Cardiac muscle cell (in vitro differentiated cells and primary cell): ENCODE results near the gene UCHL1. TPM values are rescaled to one million over a fixed set of nuclear protein-coding genes. Genes with fewer than 3 reads are reported as not detected.

ENCODE experiments used
- DNase-seq, 2 donors: peaks; one replicate each; pipeline versions ENCODE4 v3.0.0 to v3.0.0-alpha.2; 2010 to 2017; ENCODE audit warnings: low read depth in 1 of 2, low spot score in 1 of 2
- H3K27ac ChIP-seq: fragments of 200-600 bp; sonication (generic); 2 replicates; pipeline ENCODE4 v1.5.1; 2016
- H3K27me3 ChIP-seq: fragments of 200-600 bp; sonication (generic); 2 replicates; pipeline ENCODE4 v1.6.0; 2016; ENCODE audit warnings: control low read depth
- H3K36me3 ChIP-seq: fragments of 200-600 bp; sonication (generic); 2 replicates; pipeline ENCODE4 v1.5.1; 2016; ENCODE audit warnings: control low read depth
- H3K4me1 ChIP-seq: fragments of 200-600 bp; sonication (generic); 2 replicates; pipeline ENCODE4 v1.8.1; 2017; ENCODE audit warnings: low read depth, mild to moderate bottlenecking, mixed run types
- H3K4me3 ChIP-seq: fragments of 200-600 bp; sonication (generic); 2 replicates; pipeline ENCODE4 v1.5.1; 2016; ENCODE audit warnings: mild to moderate bottlenecking
- H3K9me3 ChIP-seq: fragments of 200-600 bp; sonication (generic); 2 replicates; pipeline ENCODE4 v1.5.1; 2017; ENCODE audit warnings: low read depth, mild to moderate bottlenecking, control low read depth
- polyA plus RNA-seq: library from polyadenylated mRNA; unstranded; fragments of >200 nt; fragmentation: Nextera tagmentation; extraction: Ambion mirVana; gene quantifications from 2 replicates; pipeline ENCODE4 v1.2.1, GENCODE V29; 2016
- total RNA-seq: library from RNA; depleted of rRNA; stranded (reverse); fragments of >200 nt; gene quantifications from 2 replicates; pipeline ENCODE4 v1.2.3, GENCODE V29; 2016
- TF ChIP-seq, protein P1 (sequence below): IDR thresholded peaks from 2 replicates; pipeline ENCODE4 v1.5.1; 2012; ENCODE audit warnings: low read depth, mild to moderate bottlenecking, low read length

The UCHL1 gene
- total and polyA plus RNA-seq, 2 experiments from 2014 or later: 36.3 to 60.3 TPM

DNA sequence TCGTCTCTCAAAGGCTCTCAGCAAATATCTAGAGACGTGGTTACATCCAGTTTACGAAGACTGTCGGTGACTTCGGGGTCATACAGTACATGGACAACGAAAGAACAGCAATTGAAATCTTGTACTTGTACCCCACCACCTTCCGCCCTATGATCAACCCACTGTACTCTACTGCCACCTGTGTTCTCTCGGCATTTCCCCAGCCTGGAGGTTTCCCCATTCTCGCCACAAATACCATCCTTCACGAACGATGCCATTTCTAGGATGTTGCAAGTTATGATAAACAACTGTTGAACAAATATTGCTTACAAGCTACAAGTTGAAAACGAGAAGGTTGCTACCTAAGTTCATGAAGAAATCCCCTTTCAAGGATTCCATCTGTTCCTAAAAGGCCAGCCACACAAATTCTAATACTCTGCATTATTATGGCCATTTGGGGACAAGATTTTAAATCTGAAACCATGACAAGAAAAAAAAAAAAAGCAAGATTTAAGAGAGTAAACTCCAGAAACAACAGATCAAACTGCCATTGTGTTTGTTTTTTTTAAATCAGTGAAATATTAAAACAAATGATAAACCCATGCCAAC lies 44.0 kb upstream of the UCHL1 start:
- Histone ChIP-seq H3K27ac (no peak overlapping the region), H3K27me3 (peaks cover 12% of the 10 kb centered on the region), H3K4me1 (peaks cover 4% of the 10 kb centered on the region), H3K36me3 (no peaks in the 10 kb centered on the region), H3K4me3 (peak overlapping the region; percentile 79), H3K9me3 (no peaks in the 10 kb centered on the region)
- DNase-seq: peak; percentile 23 to 85
- TF ChIP-seq, protein P1, sequence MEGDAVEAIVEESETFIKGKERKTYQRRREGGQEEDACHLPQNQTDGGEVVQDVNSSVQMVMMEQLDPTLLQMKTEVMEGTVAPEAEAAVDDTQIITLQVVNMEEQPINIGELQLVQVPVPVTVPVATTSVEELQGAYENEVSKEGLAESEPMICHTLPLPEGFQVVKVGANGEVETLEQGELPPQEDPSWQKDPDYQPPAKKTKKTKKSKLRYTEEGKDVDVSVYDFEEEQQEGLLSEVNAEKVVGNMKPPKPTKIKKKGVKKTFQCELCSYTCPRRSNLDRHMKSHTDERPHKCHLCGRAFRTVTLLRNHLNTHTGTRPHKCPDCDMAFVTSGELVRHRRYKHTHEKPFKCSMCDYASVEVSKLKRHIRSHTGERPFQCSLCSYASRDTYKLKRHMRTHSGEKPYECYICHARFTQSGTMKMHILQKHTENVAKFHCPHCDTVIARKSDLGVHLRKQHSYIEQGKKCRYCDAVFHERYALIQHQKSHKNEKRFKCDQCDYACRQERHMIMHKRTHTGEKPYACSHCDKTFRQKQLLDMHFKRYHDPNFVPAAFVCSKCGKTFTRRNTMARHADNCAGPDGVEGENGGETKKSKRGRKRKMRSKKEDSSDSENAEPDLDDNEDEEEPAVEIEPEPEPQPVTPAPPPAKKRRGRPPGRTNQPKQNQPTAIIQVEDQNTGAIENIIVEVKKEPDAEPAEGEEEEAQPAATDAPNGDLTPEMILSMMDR: peak; percentile 73

DNA sequence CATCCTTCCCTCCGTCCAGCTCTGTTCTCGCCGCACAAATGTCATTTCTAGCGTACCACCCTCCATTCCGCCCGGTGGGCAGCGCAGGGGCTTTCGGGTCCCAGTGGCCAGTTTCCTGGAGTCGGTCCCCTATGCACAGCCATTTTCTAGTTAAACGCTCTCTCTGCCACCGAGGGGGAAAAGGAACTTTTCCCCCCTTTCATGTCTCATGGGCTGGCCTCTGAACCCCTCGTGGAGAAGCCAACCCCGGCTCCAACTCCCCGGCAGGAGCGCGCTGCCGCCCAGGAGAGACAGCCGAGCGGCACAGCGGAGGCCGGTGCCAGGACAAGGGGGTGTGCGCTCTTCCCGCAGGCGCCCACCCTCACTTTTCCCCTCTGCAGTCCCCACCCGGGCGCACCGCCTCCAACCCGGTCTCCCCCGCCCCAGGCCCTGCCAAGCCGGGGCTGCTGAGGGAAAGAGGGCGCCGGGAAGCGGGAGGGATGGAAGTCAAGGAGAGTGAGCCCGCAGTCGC lies 43.0 kb upstream of the UCHL1 start:
- Histone ChIP-seq H3K36me3 (no peaks in the 10 kb centered on the region), H3K9me3 (no peaks in the 10 kb centered on the region), H3K27me3 (peaks cover 12% of the 10 kb centered on the region), H3K27ac (no peak overlapping the region), H3K4me1 (peaks cover 4% of the 10 kb centered on the region), H3K4me3 (peak overlapping the region; percentile 79)
- DNase-seq: peak in 1 of 2 donors; percentile 30
- TF ChIP-seq, protein P1: no peak

DNA sequence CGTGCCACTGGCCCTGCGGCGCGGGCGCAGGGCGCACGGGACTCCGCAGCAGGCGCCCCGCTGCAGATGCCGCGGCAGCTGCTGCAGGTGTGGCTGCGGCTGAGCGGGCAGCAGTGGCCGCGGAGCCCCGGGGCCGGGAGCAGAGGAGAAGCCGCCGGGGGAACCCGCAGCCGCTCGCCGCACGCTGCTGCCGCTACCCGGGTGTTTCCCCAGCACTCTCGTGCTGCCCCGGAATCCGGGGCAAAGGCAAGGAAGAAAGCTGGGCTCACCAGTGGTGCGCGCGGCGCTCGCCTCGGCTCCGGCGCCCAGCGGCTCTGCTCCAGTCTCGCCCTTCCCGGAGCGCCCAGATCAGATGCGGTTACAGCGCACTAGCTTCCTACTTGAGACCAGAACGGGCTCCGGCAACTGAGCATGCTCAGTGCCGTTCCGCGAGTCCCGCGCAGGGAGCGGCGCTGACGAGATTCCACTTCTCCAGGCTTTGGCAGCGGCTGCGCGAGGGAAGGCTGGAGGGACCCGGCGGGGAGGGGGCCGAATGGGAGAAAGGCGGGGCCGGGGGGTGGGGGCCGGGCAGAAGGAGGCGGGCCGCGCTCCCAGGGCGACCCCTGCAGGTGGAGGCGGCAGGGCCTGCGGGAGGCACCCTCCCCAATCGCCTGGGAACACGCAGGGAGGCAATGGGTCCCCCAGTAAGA lies 42.4 kb upstream of the UCHL1 start, which contains the start of gene APBB2:
Gene APBB2, minus strand, starts transcription at position 407 of the 689 bp plus-strand sequence. CDS start 181,288 bp downstream, outside the sequence.
- peak; percentile 98 to 99 for DNase-seq
- H3K36me3 ChIP-seq: no peaks in the 10 kb centered on the region
- H3K9me3 ChIP-seq: no peaks in the 10 kb centered on the region
- peak within 1 kb of the TSS; percentile 79 for H3K4me3 ChIP-seq
- TF ChIP-seq, protein P1: peak; percentile 69
- peaks cover 4% of the 10 kb centered on the region for H3K4me1 ChIP-seq
- H3K27ac ChIP-seq: peak within 1 kb of the TSS; percentile 56
- H3K27me3 ChIP-seq: peaks cover 12% of the 10 kb centered on the region

DNA sequence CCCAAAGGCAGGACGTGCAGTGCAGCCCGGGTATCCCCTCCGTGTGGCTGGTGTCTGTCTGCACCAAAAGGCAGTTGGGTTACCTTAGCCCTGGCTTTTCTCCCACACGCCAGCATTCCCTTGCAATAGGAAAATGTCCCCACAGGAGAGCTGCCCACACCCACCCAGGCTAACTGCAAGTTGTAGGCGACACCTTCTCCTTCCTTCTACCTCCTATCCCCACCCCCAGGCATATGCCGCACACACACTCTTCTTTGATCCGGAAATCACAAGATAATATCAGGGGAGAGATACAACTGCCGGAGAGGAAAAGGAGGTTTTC lies 41.9 kb upstream of the UCHL1 start:
- no peak for DNase-seq
- Histone ChIP-seq H3K27ac (no peak overlapping the region), H3K4me1 (peaks cover 4% of the 10 kb centered on the region), H3K4me3 (no peak overlapping the region), H3K9me3 (no peaks in the 10 kb centered on the region), H3K27me3 (peaks cover 12% of the 10 kb centered on the region), H3K36me3 (no peaks in the 10 kb centered on the region)
- TF ChIP-seq, protein P1: no peak

DNA sequence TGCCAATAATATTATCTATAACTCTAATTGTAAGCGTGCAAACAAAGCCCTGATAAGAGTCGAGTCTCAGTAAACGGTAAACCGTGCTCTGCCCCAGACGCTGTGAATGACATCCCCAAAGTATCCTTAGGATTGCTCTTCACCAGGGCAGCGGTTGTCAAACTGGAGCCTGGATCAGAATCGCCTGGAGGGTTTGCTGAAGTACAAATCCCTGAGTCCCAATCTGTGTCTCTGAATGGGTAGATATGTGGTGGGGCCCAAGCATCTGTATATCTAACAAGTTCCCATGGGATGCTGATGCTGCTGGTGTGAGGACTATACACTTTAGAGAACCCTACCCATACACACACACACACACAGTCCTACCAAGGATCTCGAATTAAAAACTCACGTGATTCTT lies 41.6 kb upstream of the UCHL1 start:
- Histone ChIP-seq H3K9me3 (no peaks in the 10 kb centered on the region), H3K4me3 (no peak overlapping the region), H3K4me1 (peaks cover 4% of the 10 kb centered on the region), H3K27me3 (peaks cover 12% of the 10 kb centered on the region), H3K27ac (no peak overlapping the region), H3K36me3 (no peaks in the 10 kb centered on the region)
- TF ChIP-seq, protein P1: no peak
- DNase-seq: no peak
